CD4-positive, CD25-positive, alpha-beta regulatory T cell (primary cell): ENCODE measurements around the gene CAPN2. TPM values are rescaled to one million over a fixed set of nuclear protein-coding genes. Genes with fewer than 3 reads are reported as not detected.
A peak's percentile ranks its signal among the peaks of the same experiment; 100 is the strongest.

Experiments
- ATAC-seq, 2 donors: fragments of 150-1000 bp; cut with Tn5 transposase; one replicate each; pipeline ENCODE4 v1.10.0; 2021; ENCODE audit warnings: low read depth in 2 of 2, moderate number of reproducible peaks in 2 of 2, moderate library complexity in 1 of 2
- DNase-seq, 3 donors: peaks; one replicate each; pipeline versions ENCODE4 v3.0.0 to v3.0.0-alpha.2; 2012 to 2022; ENCODE audit warnings: mixed read lengths in 1 of 3
- H3K27ac ChIP-seq: one replicate; pipeline ENCODE4 v1.7.0; 2013; ENCODE audit warnings: mild to moderate bottlenecking, low read length; ENCODE audit not compliant: insufficient read depth, poor library complexity, severe bottlenecking
- H3K27me3 ChIP-seq: one replicate; pipeline ENCODE4 v1.7.0; 2013; ENCODE audit warnings: low read length; ENCODE audit not compliant: control insufficient read depth, insufficient read depth
- H3K36me3 ChIP-seq: one replicate; pipeline ENCODE4 v1.7.0; 2013; ENCODE audit warnings: mild to moderate bottlenecking, low read length, moderate library complexity; ENCODE audit not compliant: control insufficient read depth, insufficient read depth
- H3K4me1 ChIP-seq: 2 replicates; pipeline ENCODE4 v1.7.0; 2013; ENCODE audit warnings: mild to moderate bottlenecking, low read length; ENCODE audit not compliant: insufficient read depth, control insufficient read depth, poor library complexity, severe bottlenecking
- H3K4me3 ChIP-seq: one replicate; pipeline ENCODE4 v1.7.0; 2013; ENCODE audit warnings: low read depth, mild to moderate bottlenecking, low read length, moderate library complexity
- H3K9me3 ChIP-seq, 2 experiments: 1 replicate in 1 of 2; 2 replicates in 1 of 2; pipeline ENCODE4 v1.7.0; 2013; ENCODE audit warnings: low read length in 2 of 2, mild to moderate bottlenecking in 1 of 2, moderate library complexity in 1 of 2; ENCODE audit not compliant: control insufficient read depth in 2 of 2
- H3K27ac Mint-ChIP-seq, 3 donors: one replicate each; pipeline ENCODE4 v1.8.0; 2020 to 2022; ENCODE audit warnings: mild to moderate bottlenecking in 3 of 3, mixed read lengths in 3 of 3, moderate library complexity in 2 of 3
- H3K27me3 Mint-ChIP-seq: one replicate; pipeline ENCODE4 v1.8.0; 2022; ENCODE audit warnings: mild to moderate bottlenecking, mixed read lengths
- H3K36me3 Mint-ChIP-seq: one replicate; pipeline ENCODE4 v1.8.0; 2020; ENCODE audit warnings: mixed read lengths
- H3K4me1 Mint-ChIP-seq, 4 donors: one replicate each; pipeline ENCODE4 v1.8.0; 2020 to 2022; ENCODE audit warnings: mixed read lengths in 4 of 4, mild to moderate bottlenecking in 1 of 4
- H3K4me3 Mint-ChIP-seq, 4 donors: one replicate each; pipeline ENCODE4 v1.8.0; 2020 to 2022; ENCODE audit warnings: mild to moderate bottlenecking in 4 of 4, mixed read lengths in 4 of 4, moderate library complexity in 3 of 4
- H3K9me3 Mint-ChIP-seq, 7 donors: one replicate each; pipeline ENCODE4 v1.8.0; 2020 to 2022; ENCODE audit warnings: mixed read lengths in 7 of 7, mild to moderate bottlenecking in 3 of 7, moderate library complexity in 2 of 7
- polyA plus RNA-seq, 4 donors: library from polyadenylated mRNA; unstranded; fragments of 300-500 nt; fragmentation: Illumina TruSeq; gene quantifications; one replicate each; pipeline ENCODE4 v1.2.3, GENCODE V29; 2021
- total RNA-seq: library from RNA; stranded (reverse); gene quantifications from one replicate; pipeline ENCODE4 v1.2.3, GENCODE V29; 2022

Gene CAPN2
- total and polyA plus RNA-seq, 5 donors from 2014 or later: 132 to 278 (median 161) TPM

DNA sequence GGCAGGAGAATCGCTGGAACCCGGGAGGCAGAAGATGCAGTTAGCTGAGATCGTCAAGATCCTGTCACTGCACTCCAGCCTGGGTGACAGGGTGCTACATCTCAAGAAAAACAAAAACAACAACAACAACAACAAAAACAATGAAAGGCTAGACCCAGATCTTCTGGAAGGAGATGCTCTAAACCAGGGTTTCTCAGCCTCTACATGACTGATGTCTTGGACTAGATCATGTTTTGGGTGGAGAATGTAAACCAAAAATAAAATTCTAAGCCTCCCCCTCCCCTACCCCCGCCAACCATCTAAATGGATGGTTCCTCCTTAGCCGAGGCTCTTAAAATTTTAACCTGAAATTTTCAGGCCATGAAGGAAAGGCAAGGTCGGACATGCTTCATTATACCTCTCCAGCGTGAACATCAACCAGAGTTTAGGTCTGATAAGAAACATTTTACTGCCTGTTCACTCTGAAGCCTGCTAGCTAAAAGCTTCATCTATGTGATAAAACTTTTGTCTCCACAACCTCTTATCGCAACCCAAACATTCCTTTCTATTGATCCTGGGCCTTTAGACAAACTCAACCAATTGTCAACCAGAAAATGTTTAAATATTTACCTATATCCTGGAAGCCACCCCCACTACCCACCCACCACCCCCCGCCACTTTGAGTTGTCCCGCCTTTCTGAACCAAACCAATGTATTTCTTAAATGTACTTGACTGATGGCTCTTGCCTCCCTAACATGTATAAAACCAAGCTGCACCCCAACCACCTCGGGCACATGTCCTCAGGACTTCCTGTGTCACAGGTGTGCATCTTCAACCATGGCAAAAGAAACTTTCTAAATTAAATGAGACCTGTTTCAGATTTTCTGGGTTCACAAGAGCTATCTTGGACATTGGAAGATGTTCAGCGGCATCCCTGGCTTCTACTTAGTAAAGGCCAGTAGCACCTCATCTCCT, 1.9 kb upstream of the CAPN2 start:
- Mint-ChIP-seq H3K4me1 (peaks cover 9 to 38% (median 31%) of the 10 kb centered on the region in 4 donors), H3K27ac (peak overlapping the region; percentile 10 to 83 (median 71)), H3K27me3 (no peaks in the 10 kb centered on the region), H3K36me3 (peaks cover 4% of the 10 kb centered on the region), H3K9me3 (no peaks in the 10 kb centered on the region), H3K4me3 (peak overlapping the region; percentile 86 to 93 (median 92))
- Histone ChIP-seq H3K4me1 (peaks cover 40% of the 10 kb centered on the region), H3K36me3 (no peaks in the 10 kb centered on the region), H3K27me3 (no peaks in the 10 kb centered on the region), H3K9me3 (no peaks in the 10 kb centered on the region), H3K4me3 (peak overlapping the region; percentile 7), H3K27ac (no peak overlapping the region)
- ATAC-seq: no peak
- peak in 1 of 3 donors; percentile 48 for DNase-seq

DNA sequence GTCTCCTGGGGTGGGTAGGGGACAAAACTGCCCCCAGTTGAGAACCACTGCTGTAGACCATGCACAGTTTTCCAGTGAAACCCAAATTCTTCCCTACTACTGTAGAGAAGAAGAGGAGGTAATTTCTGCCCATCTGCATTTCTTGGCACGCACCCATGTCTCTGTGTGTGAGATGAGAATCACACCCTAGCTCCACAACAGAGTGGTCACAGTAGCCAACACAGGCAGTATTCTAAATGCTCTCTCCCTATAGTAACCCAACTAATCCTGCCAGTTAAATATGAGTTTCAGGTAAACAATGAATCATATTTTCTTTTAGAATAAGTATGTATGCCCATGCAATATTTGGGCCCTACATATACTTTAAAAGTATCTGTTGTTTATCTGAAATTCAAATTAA, 1.2 kb upstream of the CAPN2 start:
- Mint-ChIP-seq H3K36me3 (peaks cover 4% of the 10 kb centered on the region), H3K27ac (peak overlapping the region; percentile 71 to 95 (median 83)), H3K9me3 (no peaks in the 10 kb centered on the region), H3K4me1 (peaks cover 13 to 45% (median 35%) of the 10 kb centered on the region in 4 donors), H3K27me3 (no peaks in the 10 kb centered on the region), H3K4me3 (peak overlapping the region; percentile 86 to 93 (median 92))
- no peak for DNase-seq
- Histone ChIP-seq H3K4me1 (peaks cover 47% of the 10 kb centered on the region), H3K36me3 (no peaks in the 10 kb centered on the region), H3K27ac (no peak overlapping the region), H3K4me3 (peak overlapping the region; percentile 7), H3K9me3 (no peaks in the 10 kb centered on the region), H3K27me3 (no peaks in the 10 kb centered on the region)
- ATAC-seq: no peak

DNA sequence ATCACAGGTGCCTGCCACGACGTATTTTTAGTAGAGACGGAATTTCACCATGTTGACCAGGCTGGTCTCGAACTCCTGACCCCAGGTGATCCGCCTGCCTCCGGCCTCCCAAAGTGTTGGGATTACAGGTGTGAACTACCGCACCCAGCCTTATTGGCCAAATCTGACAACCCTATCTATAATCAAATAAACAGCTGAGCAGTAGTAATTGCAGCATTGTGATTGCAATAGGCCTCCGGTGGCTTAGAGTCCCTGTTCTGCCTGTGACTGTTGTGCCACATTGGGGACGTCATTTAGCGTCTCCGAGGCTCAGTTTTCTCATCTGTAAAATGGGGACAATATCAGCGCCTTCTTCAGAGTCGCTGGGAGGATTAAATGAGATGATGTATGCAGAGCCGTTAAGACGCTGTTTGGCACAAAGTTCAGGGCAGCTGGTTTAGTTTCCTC, 569 bp upstream of the CAPN2 start:
- no peak for DNase-seq
- Histone ChIP-seq H3K27me3 (no peaks in the 10 kb centered on the region), H3K4me1 (peaks cover 53% of the 10 kb centered on the region), H3K9me3 (no peaks in the 10 kb centered on the region), H3K27ac (peak overlapping the region; percentile 93), H3K4me3 (peak overlapping the region; percentile 71), H3K36me3 (no peaks in the 10 kb centered on the region)
- Mint-ChIP-seq H3K4me3 (peak overlapping the region; percentile 86 to 93 (median 92)), H3K4me1 (peaks cover 17 to 51% (median 41%) of the 10 kb centered on the region in 4 donors), H3K27ac (peak overlapping the region; percentile 83 to 95 (median 88)), H3K36me3 (peaks cover 7% of the 10 kb centered on the region), H3K9me3 (no peaks in the 10 kb centered on the region), H3K27me3 (no peaks in the 10 kb centered on the region)
- ATAC-seq: no peak

DNA sequence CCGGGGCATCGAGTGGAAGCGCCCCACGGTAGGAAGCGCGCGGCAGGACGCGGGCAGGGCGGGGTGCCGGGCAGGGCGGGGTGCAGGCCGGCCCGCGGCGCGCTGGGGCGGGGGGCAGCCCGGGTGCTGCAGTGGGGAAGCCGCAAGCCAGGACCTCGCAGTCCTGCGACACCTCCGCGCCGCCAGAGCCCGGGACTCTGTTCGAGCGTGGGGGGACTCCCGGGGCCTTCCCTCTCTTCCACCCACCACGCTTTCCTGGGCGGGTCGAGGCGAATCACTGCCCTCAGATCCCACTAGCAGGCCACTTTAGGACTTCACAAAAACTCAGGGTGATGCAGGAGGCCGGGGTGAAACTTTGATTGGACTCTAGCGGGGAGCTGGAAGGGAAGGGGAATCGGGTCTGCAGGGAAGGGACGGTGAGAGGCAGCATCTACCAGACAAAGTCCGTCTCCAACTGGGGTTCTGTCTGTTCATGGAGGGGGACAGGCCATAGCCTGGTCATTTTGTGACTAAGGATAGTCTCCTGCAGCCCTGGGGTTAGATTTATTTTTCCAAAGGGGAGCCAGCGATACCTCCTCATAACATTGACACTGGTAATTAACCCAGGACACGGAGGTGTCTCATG, 623 bp downstream of the CAPN2 start:
- Histone ChIP-seq H3K9me3 (no peaks in the 10 kb centered on the region), H3K4me3 (peak overlapping the region; percentile 90), H3K27ac (peak overlapping the region; percentile 93), H3K27me3 (no peaks in the 10 kb centered on the region), H3K4me1 (peaks cover 65% of the 10 kb centered on the region), H3K36me3 (peaks cover 2% of the 10 kb centered on the region)
- peak; percentile 29 to 59 (median 47) for DNase-seq
- Mint-ChIP-seq H3K36me3 (peaks cover 11% of the 10 kb centered on the region), H3K4me3 (peak overlapping the region; percentile 85 to 93 (median 92)), H3K4me1 (peaks cover 23 to 63% (median 46%) of the 10 kb centered on the region in 4 donors), H3K27me3 (no peaks in the 10 kb centered on the region), H3K9me3 (no peaks in the 10 kb centered on the region), H3K27ac (peak overlapping the region; percentile 79 to 96 (median 89))
- ATAC-seq: peak; percentile 15 to 29

- peaks cover 73% of the 10 kb centered on the region for H3K4me1 ChIP-seq
- H3K4me3 Mint-ChIP-seq: peak overlapping the region; percentile 85 to 93 (median 92)
- DNase-seq (peak in 2 of 3 donors; percentile 24 to 58), ATAC-seq (peak in 1 of 2 donors; percentile 5)
- peaks cover 15% of the 10 kb centered on the region for H3K36me3 Mint-ChIP-seq
- no peaks in the 10 kb centered on the region for H3K9me3 Mint-ChIP-seq
- H3K27me3 ChIP-seq: no peaks in the 10 kb centered on the region
- no peaks in the 10 kb centered on the region for H3K27me3 Mint-ChIP-seq
- H3K27ac Mint-ChIP-seq: peak overlapping the region; percentile 79 to 96 (median 89)
- H3K4me3 ChIP-seq: peak overlapping the region; percentile 90
- no peaks in the 10 kb centered on the region for H3K9me3 ChIP-seq
- peaks cover 31 to 71% (median 49%) of the 10 kb centered on the region in 4 donors for H3K4me1 Mint-ChIP-seq
- peaks cover 10% of the 10 kb centered on the region for H3K36me3 ChIP-seq
- peak overlapping the region; percentile 93 for H3K27ac ChIP-seq
Observed at GRCh38 chr1:223713546-223714420, 1.4 kb downstream of the CAPN2 start.

DNA sequence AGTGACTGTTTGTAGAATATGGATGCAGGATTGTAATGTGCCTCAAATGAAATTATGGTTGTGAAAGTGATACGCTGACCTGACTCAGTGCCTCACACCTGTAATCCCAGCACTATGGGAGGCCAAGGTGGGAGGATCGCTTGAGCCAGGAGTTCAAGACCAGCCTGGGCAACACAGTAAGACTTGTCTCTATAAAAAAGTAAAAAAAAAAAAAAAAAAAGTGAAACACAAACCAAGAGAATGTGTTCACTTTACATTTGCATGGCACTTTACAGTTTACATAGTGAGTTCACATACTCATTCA, 2.0 kb downstream of the CAPN2 start:
- Mint-ChIP-seq H3K27ac (peak overlapping the region; percentile 89 to 96 (median 96)), H3K36me3 (peaks cover 20% of the 10 kb centered on the region)
- H3K4me3 ChIP-seq: peak overlapping the region; percentile 90

More for the DNA sequence above, 2.0 kb downstream of the CAPN2 start:
- no peaks in the 10 kb centered on the region for H3K27me3 Mint-ChIP-seq
- Histone ChIP-seq H3K9me3 (no peaks in the 10 kb centered on the region), H3K27me3 (no peaks in the 10 kb centered on the region), H3K36me3 (peaks cover 13% of the 10 kb centered on the region), H3K4me1 (peaks cover 74% of the 10 kb centered on the region), H3K27ac (peak overlapping the region; percentile 93)
- no peak for DNase-seq
- ATAC-seq: no peak
- no peaks in the 10 kb centered on the region for H3K9me3 Mint-ChIP-seq
- H3K4me3 Mint-ChIP-seq: peak overlapping the region; percentile 85 to 93 (median 93)
- peaks cover 31 to 76% (median 48%) of the 10 kb centered on the region in 4 donors for H3K4me1 Mint-ChIP-seq
